H1 (cell line): ENCODE results near the gene PLCB4. TPM values are rescaled to one million over a fixed set of nuclear protein-coding genes. Genes with fewer than 3 reads are reported as not detected.
"Not testable (repeated sequence)": the region's sequence is repeated elsewhere in the genome, so short reads cannot be mapped to it uniquely, and the experiment has no call there.

ENCODE experiments used
- CTCF ChIA-PET: fragments of 300-600 bp; sonication (Branson Sonifier 250); formaldehyde crosslinking; loops from one replicate; lab custom pipeline; 2021; ENCODE audit not compliant: partially characterized antibody; lab: Charles Lee
- POLR2A ChIA-PET: fragments of 300-600 bp; sonication (Branson Sonifier 250); formaldehyde crosslinking; loops from one replicate; lab custom pipeline; 2021; ENCODE audit warnings: inconsistent platforms; ENCODE audit not compliant: partially characterized antibody; lab: Charles Lee
- DNase-seq, 2 experiments: peaks; one replicate each; pipeline versions ENCODE4 v3.0.0 to v3.0.0-alpha.2; 2010 to 2022; ENCODE audit warnings: low spot score in 2 of 2, low read depth in 1 of 2, mixed read lengths in 1 of 2
- FAIRE-seq: peaks from 2 replicates; lab custom pipeline; 2011; peaks lifted over from hg19 to GRCh38; lab: Jason Lieb, UNC
- H2AFZ ChIP-seq: 2 replicates; pipeline ENCODE4 v1.8.1; 2012; ENCODE audit warnings: low read length, inconsistent platforms
- H2AK5ac ChIP-seq: 2 replicates; pipeline ENCODE4 v1.6.1; 2013; ENCODE audit warnings: low read depth, low read length
- H2BK120ac ChIP-seq: replicated peaks from 2 replicates; pipeline ENCODE3; 2013; ENCODE audit warnings: low read depth, low read length, inconsistent platforms
- H2BK12ac ChIP-seq: 2 replicates; pipeline ENCODE4 v1.6.1; 2013; ENCODE audit warnings: low read depth, low read length
- H2BK15ac ChIP-seq: 2 replicates; pipeline ENCODE4 v1.6.1; 2013; ENCODE audit warnings: low read length
- H2BK20ac ChIP-seq: 2 replicates; pipeline ENCODE4 v1.6.1; 2013; ENCODE audit warnings: low read length
- H2BK5ac ChIP-seq: 2 replicates; pipeline ENCODE4 v1.6.1; 2013; ENCODE audit warnings: low read depth, low read length
- H3K14ac ChIP-seq: 2 replicates; pipeline ENCODE4 v1.6.1; 2013; ENCODE audit warnings: inconsistent platforms; ENCODE audit not compliant: insufficient read length
- H3K18ac ChIP-seq: 2 replicates; pipeline ENCODE4 v1.6.1; 2013; ENCODE audit warnings: low read length; ENCODE audit errors: extremely low read depth
- H3K23ac ChIP-seq: 2 replicates; pipeline ENCODE4 v1.6.1; 2013; ENCODE audit warnings: inconsistent platforms; ENCODE audit not compliant: insufficient read length
- H3K23me2 ChIP-seq: 2 replicates; pipeline ENCODE4 v1.6.1; 2013; ENCODE audit warnings: low read depth, low read length
- H3K27ac ChIP-seq: 2 replicates; pipeline ENCODE4 v1.6.1; 2011; ENCODE audit warnings: low read depth, low read length, inconsistent platforms
- H3K27me3 ChIP-seq, 4 experiments: replicated peaks in 1 of 4; 1 replicate in 1 of 4; 2 replicates in 3 of 4; pipeline versions ENCODE4 v1.6.1 to v1.8.1; 2011 to 2013; ENCODE audit warnings: low read length in 3 of 4, mild to moderate bottlenecking in 3 of 4, inconsistent platforms in 2 of 4, mixed read lengths in 2 of 4, moderate library complexity in 1 of 4; ENCODE audit not compliant: control insufficient read depth in 3 of 4, insufficient read depth in 3 of 4; ENCODE audit errors: extremely low read depth in 1 of 4
- H3K36me3 ChIP-seq, 4 experiments: 2 replicates each; pipeline versions ENCODE4 v1.6.1 to v1.8.1; 2011 to 2013; ENCODE audit warnings: mild to moderate bottlenecking in 4 of 4, low read length in 3 of 4, moderate library complexity in 2 of 4, control low read depth in 1 of 4, inconsistent platforms in 1 of 4; ENCODE audit not compliant: insufficient read depth in 4 of 4, control insufficient read depth in 2 of 4
- H3K4ac ChIP-seq: replicated peaks from 2 replicates; pipeline ENCODE3; 2013; ENCODE audit warnings: low read length, low read depth, mixed read lengths, inconsistent platforms; ENCODE audit not compliant: insufficient read length
- H3K4me1 ChIP-seq, 4 experiments: replicated peaks in 1 of 4; 1 replicate in 1 of 4; 2 replicates in 3 of 4; pipeline versions ENCODE4 v1.6.1 to v1.8.1; 2011 to 2013; ENCODE audit warnings: low read length in 3 of 4, inconsistent platforms in 2 of 4, mixed read lengths in 1 of 4; ENCODE audit not compliant: insufficient read depth in 4 of 4, control insufficient read depth in 3 of 4
- H3K4me2 ChIP-seq, 2 experiments: 2 replicates each; pipeline versions ENCODE4 v1.6.1 to v1.8.1; 2011 to 2013; ENCODE audit warnings: low read depth in 2 of 2, low read length in 2 of 2, control low read depth in 1 of 2, inconsistent platforms in 1 of 2, mild to moderate bottlenecking in 1 of 2; ENCODE audit not compliant: insufficient read depth in 1 of 2
- H3K4me3 ChIP-seq, 4 experiments: fragments of 200-600, 300-600 bp in 1 of 4; sonication (generic), shearing (Covaris generic), sonication (Bioruptor Twin) in 1 of 4; 2 replicates each; pipeline versions ENCODE4 v1.5.1 to v1.8.1; 2011 to 2016; ENCODE audit warnings: low read length in 4 of 4, low read depth in 3 of 4, control low read depth in 2 of 4, inconsistent platforms in 2 of 4, mild to moderate bottlenecking in 2 of 4, mixed read lengths in 1 of 4, moderate library complexity in 1 of 4; ENCODE audit not compliant: insufficient read depth in 2 of 4; ENCODE audit errors: extremely low read depth in 1 of 4
- H3K56ac ChIP-seq: replicated peaks from 2 replicates; pipeline ENCODE3; 2013; ENCODE audit warnings: low read depth, mild to moderate bottlenecking, mixed read lengths, low read length, inconsistent platforms; ENCODE audit not compliant: insufficient read length
- H3K79me1 ChIP-seq: 2 replicates; pipeline ENCODE4 v1.6.1; 2013; ENCODE audit warnings: low read depth, low read length, control low read depth
- H3K79me2 ChIP-seq, 2 experiments: 2 replicates each; pipeline versions ENCODE4 v1.6.1 to v1.8.1; 2012 to 2013; ENCODE audit warnings: low read length in 2 of 2, mild to moderate bottlenecking in 2 of 2, inconsistent platforms in 1 of 2; ENCODE audit not compliant: insufficient read depth in 2 of 2, control insufficient read depth in 1 of 2
- H3K9ac ChIP-seq, 4 experiments: replicated peaks in 1 of 4; 1 replicate in 1 of 4; 2 replicates in 3 of 4; pipeline versions ENCODE4 v1.6.1 to v1.8.1; 2011 to 2013; ENCODE audit warnings: low read depth in 3 of 4, low read length in 3 of 4, control low read depth in 2 of 4, mild to moderate bottlenecking in 2 of 4, moderate library complexity in 2 of 4, inconsistent platforms in 1 of 4; ENCODE audit errors: extremely low read depth in 1 of 4
- H3K9me3 ChIP-seq, 2 experiments: 2 replicates each; pipeline versions ENCODE4 v1.6.1 to v1.8.1; 2012 to 2013; ENCODE audit warnings: mild to moderate bottlenecking in 2 of 2, moderate library complexity in 2 of 2, control low read depth in 1 of 2, inconsistent platforms in 1 of 2, low read depth in 1 of 2, low read length in 1 of 2, mixed read lengths in 1 of 2; ENCODE audit not compliant: insufficient read depth in 2 of 2
- H4K20me1 ChIP-seq, 2 experiments: replicated peaks in 1 of 2; 2 replicates each; pipeline versions ENCODE3 to v1.8.1; 2011 to 2013; ENCODE audit warnings: inconsistent platforms in 2 of 2, low read length in 2 of 2, mild to moderate bottlenecking in 1 of 2; ENCODE audit not compliant: insufficient read depth in 2 of 2, control insufficient read depth in 1 of 2
- H4K5ac ChIP-seq: 2 replicates; pipeline ENCODE4 v1.6.1; 2013; ENCODE audit warnings: low read length, low read depth, mixed read lengths, inconsistent platforms; ENCODE audit not compliant: insufficient read length
- H4K8ac ChIP-seq: 2 replicates; pipeline ENCODE4 v1.8.0; 2013; ENCODE audit warnings: mild to moderate bottlenecking, moderate library complexity, low read length, inconsistent platforms; ENCODE audit not compliant: insufficient read depth; ENCODE audit errors: extremely low read depth
- H4K91ac ChIP-seq: replicated peaks from 2 replicates; pipeline ENCODE3; 2013; ENCODE audit warnings: low read length, mixed read lengths, inconsistent platforms; ENCODE audit not compliant: insufficient read length
- WGBS, 2 experiments: shearing (Covaris generic) in 1 of 2; methylation state at CpG; one replicate each; pipeline versions ENCODE4 v1.1.6 to v1.1.7; 2013 to 2015; ENCODE audit warnings: low lambda C conversion rate in 2 of 2, mixed read lengths in 2 of 2, inconsistent platforms in 1 of 2, low coverage in 1 of 2, missing lambda C conversion rate in 1 of 2; ENCODE audit not compliant: insufficient replicate concordance in 2 of 2, insufficient coverage in 1 of 2, insufficient read length in 1 of 2; ENCODE audit errors: extremely low coverage in 1 of 2, missing lambda C conversion rate in 1 of 2; 5-methylcytosine and 5-hydroxymethylcytosine counted together
- polyA plus RNA-seq, 7 experiments: library from polyadenylated mRNA; depleted of rRNA in 3 of 7; stranded (reverse) in 5 of 7; unstranded in 2 of 7; fragments of >200 nt in 5 of 7; fragments of 200-250 nt in 2 of 7; gene quantifications; 1 replicate in 5 of 7; 2 replicates in 1 of 7; 4 replicates in 1 of 7; pipeline versions ENCODE4 v1.2.1 to v1.2.3, GENCODE V29; 2011 to 2013; ENCODE audit warnings: missing spikeins in 2 of 7, mixed read lengths in 2 of 7
- total RNA-seq: library from RNA; stranded (reverse); fragmentation: NEBNext Ultra II Directional; extraction: Animal tissue kit (Norgen Biotek cat#: 25700); gene quantifications from 2 replicates; pipeline ENCODE4 v1.2.1, GENCODE V29; 2021

PLCB4 gene
- total and polyA plus RNA-seq, 2 of the 8 experiments (the other 6 are each of a cell fraction or from before 2014, with no cell fraction given) = 3.2 to 14.1 TPM

DNA sequence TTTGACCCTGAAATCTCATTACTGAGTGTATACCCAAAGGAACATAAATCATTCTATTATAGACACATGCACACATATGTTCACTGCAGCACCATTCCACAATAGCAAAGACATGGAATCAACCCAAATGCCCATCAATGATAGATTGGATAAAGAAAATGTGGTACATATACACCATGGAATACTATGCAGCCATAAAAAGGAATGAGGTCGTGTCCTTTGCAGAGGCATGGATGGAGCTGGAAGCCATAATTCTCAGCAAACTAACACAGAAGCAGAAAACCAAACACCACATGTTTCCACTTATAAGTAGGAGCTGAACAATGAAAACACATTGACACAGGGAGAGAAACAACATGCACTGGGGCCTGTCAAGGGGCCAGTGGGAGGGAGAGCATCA lies 21.0 kb upstream of the PLCB4 start:
- 88% methylated on average over 1 of the region's 1 CpG; no CpG with 5 or more reads in 1 of the 2 experiments for WGBS, 2 experiments
- not testable (repeated sequence) for H3K36me3 ChIP-seq, H2AK5ac ChIP-seq

More for the DNA sequence above, 21.0 kb upstream of the PLCB4 start:
- H2BK20ac ChIP-seq, H2AFZ ChIP-seq, H4K20me1 ChIP-seq, H3K4ac ChIP-seq, POLR2A ChIA-PET, H4K8ac ChIP-seq, H3K9ac ChIP-seq, H3K79me2 ChIP-seq, H4K91ac ChIP-seq, H2BK15ac ChIP-seq, H3K4me1 ChIP-seq, DNase-seq, H2BK120ac ChIP-seq, H3K23me2 ChIP-seq, FAIRE-seq, H3K27me3 ChIP-seq, H3K9me3 ChIP-seq, H3K79me1 ChIP-seq, H3K27ac ChIP-seq, H3K18ac ChIP-seq, H4K5ac ChIP-seq, H3K4me2 ChIP-seq, H2BK12ac ChIP-seq, H3K4me3 ChIP-seq, H3K56ac ChIP-seq, CTCF ChIA-PET, H2BK5ac ChIP-seq, H3K14ac ChIP-seq, H3K23ac ChIP-seq: not testable (repeated sequence)
